Choroid plexus epithelial cell (primary cell): ENCODE results near the gene ZNF746.
"Not testable (repeated sequence)": the region's sequence is repeated elsewhere in the genome, so short reads cannot be mapped to it uniquely, and the experiment has no call there.

Experiments
- DNase-seq: peaks from one replicate; pipeline ENCODE4 v3.0.0-alpha.2; 2010; ENCODE audit warnings: low read depth
- H3K4me3 ChIP-seq: 2 replicates; pipeline ENCODE4 v1.5.1; 2011; ENCODE audit warnings: low read depth, mild to moderate bottlenecking, control low read depth, low read length, moderate library complexity
- CTCF ChIP-seq: conservative IDR thresholded peaks from 2 replicates; pipeline ENCODE4 v1.5.1; 2011; ENCODE audit warnings: low read depth, mild to moderate bottlenecking, control low read depth, inconsistent platforms, low read length, moderate library complexity

ZNF746 gene

GRCh38 chr7:149454750-149455149 is 42.9 kb downstream of the ZNF746 start:
- DNase-seq, result no peak
- no peak overlapping the region for H3K4me3 ChIP-seq
- no peak for TF ChIP-seq CTCF

GRCh38 chr7:149454006-149454405 is 43.6 kb downstream of the ZNF746 start:
- no peak for DNase-seq
- no peak for TF ChIP-seq CTCF

GRCh38 chr7:149450821-149451220 is 46.8 kb downstream of the ZNF746 start:
- TF ChIP-seq CTCF, result no peak
- no peak overlapping the region for H3K4me3 ChIP-seq
- no peak for DNase-seq

More at GRCh38 chr7:149454006-149454405, 43.6 kb downstream of the ZNF746 start:
- H3K4me3 ChIP-seq, result no peak overlapping the region

GRCh38 chr7:149449897-149450296 is 47.7 kb downstream of the ZNF746 start:
- no peak overlapping the region for H3K4me3 ChIP-seq
- TF ChIP-seq CTCF, result no peak
- DNase-seq, result no peak

- no peak for DNase-seq
- no peak for TF ChIP-seq CTCF
- no peak overlapping the region for H3K4me3 ChIP-seq
Observed at GRCh38 chr7:149448961-149449360, 48.6 kb downstream of the ZNF746 start.

GRCh38 chr7:149446026-149446425 is 51.6 kb downstream of the ZNF746 start:
- not testable (repeated sequence) for DNase-seq, H3K4me3 ChIP-seq

- no peak for DNase-seq
- no peak for TF ChIP-seq CTCF
- no peak overlapping the region for H3K4me3 ChIP-seq
Observed at GRCh38 chr7:149444287-149444686, 53.3 kb downstream of the ZNF746 start.

- H3K4me3 ChIP-seq, result no peak overlapping the region
- DNase-seq, result no peak
- no peak for TF ChIP-seq CTCF
Observed at GRCh38 chr7:149443523-149443922, 54.1 kb downstream of the ZNF746 start.
